HTR-8/SVneo (cell line): ENCODE measurements around the gene HAPLN3.

Source experiments
- DNase-seq: peaks from one replicate; pipeline ENCODE4 v3.0.0; 2011; ENCODE audit warnings: low spot score, mixed read lengths; ENCODE audit not compliant: insufficient read length
- FAIRE-seq: peaks from 2 replicates; lab custom pipeline; 2011; peaks lifted over from hg19 to GRCh38; lab: Jason Lieb, UNC

Gene HAPLN3

DNA sequence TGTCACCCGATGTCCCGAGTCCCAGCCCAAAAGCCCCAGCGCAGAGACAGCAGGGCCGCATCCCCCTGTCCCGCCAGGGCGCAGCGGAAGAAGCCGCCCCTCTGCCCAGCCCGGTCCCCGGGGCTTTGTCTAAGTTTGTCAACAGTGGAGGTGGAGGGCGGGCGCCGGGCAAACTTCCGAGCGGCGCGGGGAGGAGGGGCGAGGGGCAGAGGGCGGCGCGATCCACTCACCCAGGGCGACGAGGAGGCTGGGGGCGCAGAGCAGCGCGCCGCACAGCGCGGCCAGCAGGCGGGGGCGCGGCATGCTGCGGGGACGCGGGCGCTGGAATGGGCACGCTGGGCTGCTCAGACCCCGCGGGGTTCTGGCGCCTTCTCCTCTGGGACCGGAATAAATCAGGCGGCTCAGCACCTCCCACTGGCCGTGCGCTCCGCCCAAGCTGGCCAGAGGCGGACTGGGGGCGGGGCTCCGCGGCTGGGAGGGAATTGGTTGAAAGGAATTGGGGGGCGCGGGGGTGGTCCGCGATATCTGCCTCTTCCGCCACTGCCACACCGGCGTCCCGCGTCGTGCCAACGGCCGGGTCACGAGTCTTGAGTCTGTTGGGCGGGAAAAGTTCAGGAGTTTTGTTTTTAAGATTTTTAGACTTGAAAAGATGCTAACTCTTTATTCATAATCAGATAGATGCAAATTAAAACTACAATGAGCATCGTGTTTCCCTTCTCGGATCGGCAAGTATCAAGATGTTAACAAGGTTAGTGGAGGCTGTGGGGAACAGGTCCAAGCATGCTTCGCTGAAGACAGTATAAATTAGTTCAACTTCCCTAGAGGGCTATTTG lies 17.9 kb upstream of the HAPLN3 start, which contains the start of gene MFGE8:
TSS of gene MFGE8 (minus strand) at position 363 of the 833 bp plus-strand sequence. CDS start at position 303, 60 bp downstream.
- DNase-seq (peak; percentile 78), FAIRE-seq (peak; percentile 64)

- no peak for FAIRE-seq
- no peak for DNase-seq
Observed at GRCh38 chr15:88912500-88912921, 17.2 kb upstream of the HAPLN3 start.

DNA sequence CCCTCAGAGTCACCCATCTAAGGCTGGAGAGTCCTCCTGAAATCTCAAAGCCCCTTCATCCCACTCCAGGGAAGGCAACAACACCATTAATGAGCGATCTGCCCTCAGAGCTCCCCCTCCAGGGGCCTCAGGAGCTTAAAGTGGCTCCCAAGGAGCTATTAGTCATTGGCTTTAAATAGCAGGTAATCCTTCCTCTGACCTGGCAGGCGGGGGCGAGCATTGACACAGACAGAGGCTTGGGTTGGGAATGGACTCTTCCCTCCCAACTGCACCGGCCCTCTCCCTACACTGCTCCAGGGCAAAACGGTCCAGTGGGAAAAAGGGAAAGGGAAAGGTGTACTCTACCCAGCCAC lies 16.4 kb upstream of the HAPLN3 start:
- DNase-seq (peak; percentile 50), FAIRE-seq (peak; percentile 55)

- no peak for FAIRE-seq
- no peak for DNase-seq
Observed at GRCh38 chr15:88909956-88910831, 14.8 kb upstream of the HAPLN3 start.

DNA sequence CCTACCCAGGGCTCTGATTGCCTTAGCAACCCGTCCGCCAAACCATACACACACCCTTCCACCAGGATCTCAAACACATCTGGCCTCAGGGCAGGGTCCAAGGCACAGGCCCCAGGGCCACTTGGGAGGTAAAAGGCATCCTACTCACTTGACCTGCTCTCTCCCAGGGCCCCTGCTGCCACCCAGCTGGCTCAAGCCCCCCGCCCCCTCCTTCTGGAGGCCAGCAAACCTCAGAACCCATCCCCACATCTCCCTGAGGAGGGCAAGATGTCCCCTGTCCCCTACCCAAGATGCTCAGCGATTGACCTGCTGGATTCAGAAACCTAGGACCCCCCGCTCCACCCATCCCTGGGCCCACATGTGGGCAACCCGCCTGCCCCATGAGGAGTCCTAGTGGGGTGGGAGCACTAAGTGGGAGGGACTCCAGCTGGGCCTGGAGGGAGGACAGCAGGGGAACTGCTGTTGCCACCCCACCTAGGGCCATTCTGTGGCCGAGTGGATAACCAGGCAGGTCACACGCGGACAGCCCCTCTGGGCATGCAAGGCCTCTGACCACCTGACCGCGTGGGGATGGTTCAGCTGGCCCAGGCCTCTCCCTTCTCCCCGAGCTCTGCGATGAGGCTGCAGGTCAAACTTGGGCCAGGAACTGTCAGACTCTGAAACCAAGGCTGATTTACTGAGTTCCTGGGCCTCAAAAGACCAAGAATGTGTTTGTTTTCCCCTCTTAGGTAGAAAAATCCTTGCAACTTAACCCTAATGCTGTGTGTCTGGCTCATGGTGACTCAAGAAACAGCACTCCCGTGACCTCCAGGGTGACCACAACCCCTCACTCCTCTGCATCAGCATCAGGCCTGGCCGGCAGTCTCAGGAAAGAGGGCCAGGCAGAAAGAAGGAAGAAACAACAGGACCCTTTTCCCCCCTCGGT lies 13.6 kb upstream of the HAPLN3 start:
- FAIRE-seq = peak; percentile 58
- DNase-seq = no peak

DNA sequence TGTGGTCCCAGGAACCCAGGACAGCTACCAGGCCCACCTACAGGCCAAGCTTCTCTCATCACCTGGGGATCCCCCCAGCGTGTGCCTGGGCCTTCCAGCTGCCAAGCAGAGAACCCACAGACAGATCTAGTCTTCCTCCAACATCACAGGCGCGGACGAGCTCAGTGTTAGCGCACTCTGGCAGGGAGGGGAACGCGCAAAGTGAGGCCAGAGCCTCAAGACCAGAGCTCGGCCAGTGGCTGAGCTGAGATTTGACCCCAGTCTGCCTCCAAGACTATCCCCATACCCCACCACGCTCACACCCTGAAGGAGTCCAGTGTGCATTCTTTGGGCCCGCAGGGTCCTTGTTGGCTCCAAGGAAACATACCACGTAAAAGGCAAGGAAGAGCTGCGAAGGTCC lies 12.8 kb upstream of the HAPLN3 start:
- no peak for FAIRE-seq
- DNase-seq = no peak

- FAIRE-seq = no peak
- DNase-seq = no peak
Observed at GRCh38 chr15:88907111-88907510, 11.8 kb upstream of the HAPLN3 start.

DNA sequence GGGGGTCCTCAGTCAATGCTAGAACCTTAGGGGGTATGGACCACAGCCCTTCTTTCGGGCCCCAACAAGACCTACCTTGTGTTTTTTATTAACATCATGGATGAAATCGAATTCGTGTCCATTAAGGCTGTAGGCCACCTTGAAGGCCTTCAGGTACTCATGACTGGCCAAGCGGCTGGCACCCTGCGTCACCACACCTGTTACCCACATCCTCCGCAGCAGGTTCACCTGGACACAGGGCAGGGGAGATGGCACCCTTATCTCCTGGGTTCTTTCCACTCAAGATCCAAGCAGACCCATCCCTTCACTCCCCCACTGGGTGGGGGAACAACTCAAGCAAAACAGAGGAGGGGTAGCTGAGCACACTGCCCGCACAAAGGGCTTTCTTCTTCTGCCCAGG lies 11.2 kb upstream of the HAPLN3 start:
- DNase-seq = no peak
- FAIRE-seq = no peak

GRCh38 chr15:88906130-88906529 lies 10.8 kb upstream of the HAPLN3 start:
- FAIRE-seq (no peak), DNase-seq (no peak)

DNA sequence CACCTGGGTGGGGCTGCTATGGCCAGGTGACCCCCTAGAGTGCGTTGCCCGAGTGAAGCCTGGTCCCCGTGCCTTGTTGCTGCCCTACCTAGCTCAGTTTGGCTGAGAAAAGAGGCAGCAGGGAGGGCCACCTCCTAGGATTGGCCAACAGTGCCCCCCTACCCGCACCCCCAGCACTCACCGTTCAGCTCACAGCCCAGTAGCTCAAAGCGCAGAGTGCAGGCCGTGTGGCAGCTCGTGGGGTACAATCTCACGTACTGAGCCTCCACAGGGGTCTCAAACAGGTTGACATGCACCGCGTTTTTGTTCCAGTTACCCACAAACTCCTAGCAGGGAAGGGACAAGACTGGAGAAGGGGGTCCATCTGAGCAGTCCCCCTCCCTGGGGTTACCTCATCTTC lies 10.2 kb upstream of the HAPLN3 start:
- DNase-seq (no peak), FAIRE-seq (no peak)

DNA sequence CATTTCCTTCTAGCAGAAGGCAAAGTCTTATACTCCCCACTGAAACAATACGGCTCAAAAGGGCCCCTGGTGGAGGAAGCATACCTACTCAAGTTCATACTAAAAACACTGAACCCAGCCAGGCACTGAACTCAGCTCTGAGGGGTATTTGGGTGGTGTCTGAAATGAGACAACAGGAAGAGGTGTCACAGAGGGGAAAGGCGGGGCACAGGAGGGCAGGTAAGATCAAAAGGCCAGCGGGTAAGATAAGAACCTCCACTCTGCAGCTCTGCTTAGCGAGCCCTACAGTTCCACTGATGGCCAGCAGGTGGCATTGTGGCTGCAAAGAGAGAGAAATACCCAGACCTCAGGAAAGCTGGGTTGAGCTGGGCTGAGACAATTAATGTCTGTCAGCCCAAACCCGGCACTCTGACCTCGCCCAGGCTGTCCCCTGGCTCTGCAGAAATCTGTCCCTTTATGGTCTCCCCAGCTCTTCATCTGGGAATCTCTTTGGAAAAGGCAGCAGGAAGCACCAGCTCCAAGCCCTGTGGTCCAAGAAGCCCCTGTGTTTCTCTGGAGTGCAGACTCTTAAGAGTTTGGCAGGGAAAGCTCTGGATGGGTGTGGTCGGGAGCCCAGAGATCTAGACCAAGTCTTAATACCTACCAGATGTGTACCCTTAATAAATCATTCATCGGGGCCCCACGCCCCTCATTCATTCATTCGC lies 9.4 kb upstream of the HAPLN3 start:
- DNase-seq (peak; percentile 82), FAIRE-seq (peak; percentile 66)

GRCh38 chr15:88904257-88904623 lies 8.9 kb upstream of the HAPLN3 start:
- no peak for DNase-seq
- FAIRE-seq = no peak

GRCh38 chr15:88902846-88903245 lies 7.5 kb upstream of the HAPLN3 start:
- DNase-seq (no peak), FAIRE-seq (no peak)

GRCh38 chr15:88902221-88902835 lies 7.0 kb upstream of the HAPLN3 start:
- DNase-seq = no peak
- FAIRE-seq = no peak

GRCh38 chr15:88901508-88902220 lies 6.3 kb upstream of the HAPLN3 start:
- FAIRE-seq (no peak), DNase-seq (no peak)

- DNase-seq (no peak), FAIRE-seq (peak; percentile 28)
Observed at GRCh38 chr15:88900982-88901418, 5.7 kb upstream of the HAPLN3 start.

DNA sequence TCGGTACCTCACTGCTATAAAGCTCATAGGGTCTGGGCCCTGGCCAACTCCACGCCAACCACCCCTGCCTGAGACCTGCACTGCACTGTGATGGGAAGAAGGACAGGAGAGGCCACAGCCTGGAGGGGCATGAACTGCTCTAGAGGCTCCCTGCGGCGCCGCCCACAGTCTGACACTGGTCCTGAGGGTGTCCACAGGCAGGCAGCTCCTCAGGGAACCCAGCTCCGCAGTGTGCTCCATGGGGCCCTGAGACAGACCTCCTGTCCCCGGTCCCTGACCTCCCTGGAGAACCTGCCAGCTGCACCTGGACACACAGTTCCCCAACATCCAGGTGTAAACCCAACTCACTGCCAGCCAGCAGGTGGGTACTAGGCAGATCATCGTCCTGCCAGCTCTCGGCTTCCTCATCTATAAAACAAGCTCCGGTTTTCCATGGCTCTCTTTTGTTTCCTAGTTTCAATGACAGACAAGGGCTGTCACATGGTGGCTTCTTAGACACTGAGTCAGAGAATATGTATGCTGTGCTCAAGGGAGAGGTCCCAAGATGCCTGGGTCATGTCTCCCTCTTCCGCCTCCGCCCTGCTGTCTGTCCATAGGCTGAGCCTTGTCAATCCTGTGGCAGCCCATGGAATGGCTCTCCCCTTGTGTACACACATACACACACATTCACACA lies 5.1 kb upstream of the HAPLN3 start:
- no peak for DNase-seq
- no peak for FAIRE-seq

- no peak for FAIRE-seq
- no peak for DNase-seq
Observed at GRCh38 chr15:88899251-88899650, 3.9 kb upstream of the HAPLN3 start.
